NCI-H2227 (cell line): ENCODE results near the gene LARP4B.
"Not testable (repeated sequence)": the region's sequence is repeated elsewhere in the genome, so short reads cannot be mapped to it uniquely, and the experiment has no call there.

Experiments
- DNase-seq: peaks from one replicate; lab custom pipeline; 2025; ENCODE audit not compliant: unreplicated experiment; lab: John Stamatoyannopoulos, UW

Gene LARP4B

DNA sequence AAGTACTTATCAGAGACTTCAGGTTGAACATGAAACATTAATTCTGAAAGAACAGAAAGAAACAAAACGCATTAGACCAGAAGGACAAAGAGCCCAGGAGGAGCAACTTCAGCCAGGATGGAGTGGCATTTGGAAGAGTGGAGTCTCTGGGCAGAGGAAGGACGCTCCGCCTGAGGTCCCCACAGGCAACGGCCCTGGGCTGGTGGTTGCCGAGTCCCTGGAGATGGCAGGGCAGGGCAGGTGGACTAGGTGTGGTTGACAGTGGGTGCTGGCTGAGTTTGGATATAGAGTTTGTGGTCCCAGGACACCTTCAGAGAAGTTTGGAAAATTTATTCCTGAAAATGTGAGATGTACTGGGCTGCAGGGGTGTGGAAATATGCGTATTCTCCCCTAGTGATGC, 27.4 kb upstream of the LARP4B start:
- no peak for DNase-seq

GRCh38 chr10:958106-958505, 26.6 kb upstream of the LARP4B start:
- DNase-seq = no peak

GRCh38 chr10:955820-956217, 24.3 kb upstream of the LARP4B start:
- no peak for DNase-seq

DNA sequence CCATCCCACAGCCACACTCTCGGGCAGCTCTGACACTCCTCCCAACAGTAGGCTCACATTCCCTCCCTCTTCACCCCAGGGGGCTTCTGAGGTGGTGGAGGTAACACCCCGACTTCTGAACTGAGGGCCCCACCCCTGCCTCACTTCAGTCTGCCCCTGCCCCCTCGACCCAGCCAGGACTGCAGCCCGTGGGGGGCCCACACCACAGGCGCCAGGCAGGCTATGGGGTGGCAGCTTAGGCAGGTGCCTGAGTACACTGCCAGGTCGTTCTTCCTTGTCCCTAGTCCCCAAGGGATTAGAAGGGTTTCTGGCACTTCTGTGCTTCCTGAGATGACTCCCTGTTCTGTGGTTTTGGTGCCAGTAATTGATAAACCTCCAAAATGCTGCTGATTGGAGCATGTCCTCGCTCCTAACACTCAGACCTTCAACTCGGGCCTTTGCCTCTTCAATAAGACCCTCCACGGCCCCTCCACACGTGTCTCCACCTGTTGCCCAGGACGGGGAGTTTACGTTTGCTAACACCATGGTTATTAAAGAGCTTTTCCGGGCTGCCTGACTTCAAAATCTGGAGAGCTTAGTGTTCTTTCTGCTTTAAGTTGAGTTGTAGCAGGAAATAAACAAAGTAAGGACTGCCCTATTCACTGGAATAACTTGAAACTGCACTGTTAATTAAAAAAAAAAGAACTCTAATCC, 23.8 kb upstream of the LARP4B start:
- DNase-seq = no peak

DNA sequence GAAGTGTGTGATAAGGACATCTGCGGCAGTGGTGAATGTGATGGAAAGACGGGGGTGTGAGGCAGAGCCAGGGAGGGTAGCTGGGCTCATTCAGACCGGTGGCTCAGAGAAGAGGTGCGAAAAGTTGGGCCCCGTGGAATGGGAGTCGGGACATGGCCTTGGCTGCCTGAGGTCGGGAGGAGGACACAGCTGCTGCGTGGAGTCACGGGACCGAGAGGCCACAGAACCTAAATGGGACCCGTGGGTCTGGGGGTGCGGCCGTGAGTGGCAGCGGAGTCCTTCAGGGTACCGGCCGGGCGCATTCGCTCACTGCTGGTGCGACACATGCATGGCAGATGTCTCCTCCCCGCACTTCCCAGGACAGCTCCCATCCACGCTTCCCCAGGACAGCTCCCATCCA, 22.9 kb upstream of the LARP4B start:
- no peak for DNase-seq

DNA sequence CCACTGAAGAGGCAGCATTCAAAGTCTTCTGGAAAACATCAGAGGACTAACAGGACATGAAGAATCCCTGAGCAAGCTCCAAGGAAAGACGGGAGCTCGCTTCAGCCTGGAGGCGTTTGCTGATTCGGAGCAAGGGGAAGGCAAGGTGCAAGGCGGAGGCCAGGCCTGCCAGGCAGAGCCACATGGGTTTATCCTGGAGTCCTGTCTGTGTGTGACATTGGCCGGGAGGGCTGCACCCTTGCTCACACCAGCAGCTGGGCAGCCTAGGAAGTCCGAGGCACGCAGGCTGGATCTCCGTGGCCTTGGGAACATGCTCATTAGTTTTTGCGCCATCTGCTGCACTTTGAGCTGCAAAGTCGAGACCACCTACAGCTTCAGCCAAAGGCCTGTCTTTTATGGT, 22.3 kb upstream of the LARP4B start:
- DNase-seq = no peak

GRCh38 chr10:949446-949845, 17.9 kb upstream of the LARP4B start:
- DNase-seq = no peak

- DNase-seq = no peak
Observed at GRCh38 chr10:948347-948746, 16.8 kb upstream of the LARP4B start.

DNA sequence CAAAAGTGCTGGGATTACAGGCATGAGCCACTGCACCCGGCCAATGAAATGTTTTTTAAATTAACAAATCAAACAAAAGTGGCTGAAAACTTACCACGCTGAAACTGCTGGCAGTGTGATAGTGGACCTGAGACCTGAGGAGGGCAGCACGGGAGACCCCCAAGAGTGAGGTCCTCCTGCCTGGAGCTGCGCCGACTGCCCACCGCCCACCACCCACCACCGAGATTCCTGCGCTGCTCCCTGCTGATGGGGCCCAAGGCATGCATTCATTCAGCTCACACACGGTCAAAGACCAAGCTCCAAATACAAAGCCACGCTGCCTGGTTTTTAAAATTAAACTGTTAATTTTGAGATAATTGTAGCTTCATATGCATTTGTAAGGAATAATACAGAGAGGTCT, 16.4 kb upstream of the LARP4B start:
- DNase-seq = no peak

GRCh38 chr10:947051-947450, 15.5 kb upstream of the LARP4B start:
- no peak for DNase-seq

- no peak for DNase-seq
Observed at GRCh38 chr10:945778-946177, 14.3 kb upstream of the LARP4B start.

GRCh38 chr10:944034-944831, 12.7 kb upstream of the LARP4B start:
- no peak for DNase-seq

DNA sequence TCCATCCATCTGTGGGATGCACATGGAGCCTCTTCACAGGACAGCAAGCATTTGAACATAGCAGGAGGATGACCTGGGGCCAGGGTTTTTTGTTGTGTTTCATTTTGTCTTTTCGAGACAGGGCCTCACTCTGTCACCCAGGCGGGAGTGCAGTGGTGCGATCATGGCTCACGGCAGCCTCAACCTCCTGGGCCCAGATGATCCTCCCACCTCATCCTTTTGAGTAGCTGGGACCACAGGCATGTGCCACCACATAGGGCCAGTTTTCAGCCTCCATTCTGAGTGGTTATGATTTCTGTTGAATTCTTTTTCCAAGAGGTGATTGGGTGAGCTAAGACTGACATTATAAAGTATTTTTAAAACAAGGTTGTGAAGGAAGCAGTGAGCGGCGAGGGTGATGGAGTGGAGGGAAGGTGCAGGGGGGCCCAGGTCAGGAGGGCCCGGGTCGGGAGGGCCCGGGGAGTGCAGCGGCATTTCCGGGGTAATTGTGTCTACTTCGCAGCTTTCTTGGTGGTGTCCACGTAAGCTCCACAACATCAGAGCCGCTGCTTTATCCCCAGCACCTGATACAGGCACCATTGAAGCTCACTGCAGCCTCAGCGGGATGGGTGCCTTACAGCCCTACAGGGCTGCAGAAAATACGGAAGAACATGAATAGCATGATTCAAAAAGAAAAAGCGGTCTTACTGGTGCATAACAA, 12.0 kb upstream of the LARP4B start:
- DNase-seq = no peak

DNA sequence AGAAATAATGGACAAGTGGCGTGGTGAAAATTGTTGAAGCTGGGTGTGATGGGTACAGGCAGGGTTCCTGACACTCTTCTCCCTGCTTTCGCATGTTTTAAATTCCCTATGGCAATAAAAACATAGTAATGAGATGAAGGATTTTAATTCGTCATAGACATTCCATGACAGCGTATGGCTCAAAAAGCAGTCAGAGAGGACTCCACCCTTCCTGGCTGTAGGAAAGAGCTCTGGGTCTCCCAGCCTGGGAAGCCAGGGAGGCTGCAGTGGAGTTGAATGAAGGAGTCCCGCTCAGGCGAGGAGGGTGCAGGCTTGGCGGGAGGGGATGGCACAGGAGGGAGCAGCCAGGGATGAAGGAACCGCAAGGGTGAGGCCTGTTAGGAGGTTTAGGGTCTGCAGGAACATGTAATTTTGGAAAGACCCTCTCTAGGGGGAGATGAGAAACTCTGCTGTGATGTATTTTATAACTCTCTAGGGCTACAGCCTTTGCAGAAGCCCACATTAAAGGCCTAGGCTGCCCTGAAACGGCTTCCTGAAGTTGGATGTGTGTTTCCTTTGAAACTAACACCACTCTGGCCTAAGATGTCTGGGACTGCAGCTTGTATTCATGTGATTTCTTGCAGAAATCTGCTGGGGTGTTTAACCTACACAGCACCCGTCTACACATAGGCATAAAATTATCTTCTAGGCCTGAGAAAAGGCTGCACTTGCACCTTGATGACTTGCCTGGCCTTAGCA, 7.6 kb upstream of the LARP4B start:
- DNase-seq = no peak

- no peak for DNase-seq
Observed at GRCh38 chr10:934746-935406, 3.4 kb upstream of the LARP4B start.

DNA sequence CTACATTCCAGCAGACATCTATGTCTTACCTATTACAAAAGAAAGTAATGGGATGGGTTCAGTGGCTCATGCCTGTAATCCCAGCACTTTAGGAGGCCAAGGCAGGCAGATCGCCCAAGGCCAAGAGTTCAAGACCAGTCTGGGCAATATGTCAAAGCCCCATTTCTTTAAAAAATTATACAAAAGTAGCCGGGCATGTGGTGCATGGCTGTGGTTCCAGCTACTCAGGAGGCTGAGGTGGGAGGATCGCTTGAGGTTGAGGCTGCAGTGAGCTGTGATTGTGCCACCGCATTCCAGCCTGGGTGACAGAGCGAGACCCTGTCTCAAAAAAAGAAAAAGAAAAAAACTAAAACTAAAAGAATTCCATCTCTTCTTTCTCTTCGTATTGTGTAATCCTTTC, 2.7 kb upstream of the LARP4B start:
- DNase-seq = not testable (repeated sequence)

DNA sequence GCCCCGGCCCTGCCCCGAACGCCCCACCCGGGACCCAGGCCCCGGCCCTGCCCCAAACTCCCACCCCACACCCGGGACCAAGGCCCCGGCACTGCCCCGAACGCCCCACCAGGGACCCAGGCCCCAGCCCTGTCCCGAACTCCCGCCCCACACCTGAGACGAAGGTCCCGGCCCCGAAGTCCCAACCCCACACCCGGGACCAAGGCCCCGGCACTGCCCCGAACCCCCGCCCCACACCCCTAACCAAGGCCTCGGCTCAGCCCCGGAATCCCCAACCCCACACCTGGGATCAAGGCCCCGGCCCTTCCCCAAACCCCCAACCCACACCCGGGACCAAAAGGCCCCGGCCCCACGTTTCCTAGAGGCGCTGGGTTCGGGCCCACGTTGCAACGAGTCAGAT, 1.1 kb upstream of the LARP4B start:
- DNase-seq = no peak

DNA sequence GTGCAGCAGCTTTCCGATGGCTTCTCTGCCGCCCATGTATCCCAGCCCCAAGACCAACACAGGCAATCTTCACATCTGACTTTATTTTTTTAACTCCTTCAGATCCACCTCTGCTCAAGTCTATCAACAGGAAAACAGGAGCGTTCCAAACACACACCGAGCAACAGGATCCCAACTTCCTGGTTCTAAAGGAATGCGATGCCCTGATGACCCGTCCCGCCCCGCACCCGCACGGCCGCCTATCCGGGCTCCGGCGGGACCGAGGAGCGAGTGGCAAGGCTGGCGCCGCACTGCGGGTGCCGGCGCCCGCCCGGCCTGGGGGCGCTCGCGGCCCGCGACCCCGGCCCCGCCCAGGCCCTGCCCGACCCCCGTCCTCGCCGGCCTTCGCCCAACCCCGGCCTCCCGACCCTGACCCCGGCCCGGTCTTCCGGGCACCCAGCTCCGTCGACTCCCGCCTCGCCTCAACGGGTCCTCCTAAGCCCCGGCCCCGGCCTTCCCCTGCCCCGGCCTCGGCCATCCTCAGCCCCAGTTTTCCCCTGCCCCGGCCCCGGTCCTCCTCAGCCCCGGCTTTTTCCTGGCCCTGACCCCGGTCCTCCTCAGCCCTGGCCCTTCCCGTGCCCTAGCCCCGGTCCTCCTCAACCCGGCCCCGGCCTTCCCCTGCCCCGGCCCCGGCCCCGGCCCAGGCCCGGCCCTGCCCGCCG, 730 bp downstream of the LARP4B start:
- DNase-seq = no peak

DNA sequence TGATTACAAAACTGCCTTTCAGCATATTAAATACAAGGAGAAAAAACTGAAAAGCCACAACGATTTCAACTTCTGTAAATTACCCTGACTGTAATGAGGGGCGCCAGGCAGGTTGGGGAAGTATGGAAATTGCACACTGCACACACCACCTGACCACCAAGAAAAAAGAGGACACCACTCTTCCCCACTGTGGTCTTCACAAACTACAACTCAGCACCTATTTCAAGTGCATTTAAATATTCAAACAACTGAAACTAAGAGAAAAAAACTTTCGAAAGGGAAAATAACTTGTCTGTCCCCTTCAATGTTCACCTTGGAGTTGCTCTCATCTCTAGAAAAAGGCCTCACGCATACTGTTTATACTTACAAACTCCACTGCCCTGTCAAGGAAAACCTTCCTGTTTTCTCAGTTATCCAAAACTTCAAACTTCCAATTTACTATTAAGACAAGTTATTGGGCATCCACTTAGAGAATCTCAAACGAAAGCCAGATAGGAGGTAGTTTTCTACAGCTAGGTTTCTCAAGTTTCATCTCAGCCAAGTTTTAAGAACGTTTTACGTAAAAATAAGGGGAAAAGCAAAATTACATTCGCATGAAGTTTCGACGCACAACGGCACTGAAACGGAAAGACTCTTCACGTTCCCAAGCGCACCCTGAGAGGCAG, 1.4 kb downstream of the LARP4B start:
- no peak for DNase-seq

DNA sequence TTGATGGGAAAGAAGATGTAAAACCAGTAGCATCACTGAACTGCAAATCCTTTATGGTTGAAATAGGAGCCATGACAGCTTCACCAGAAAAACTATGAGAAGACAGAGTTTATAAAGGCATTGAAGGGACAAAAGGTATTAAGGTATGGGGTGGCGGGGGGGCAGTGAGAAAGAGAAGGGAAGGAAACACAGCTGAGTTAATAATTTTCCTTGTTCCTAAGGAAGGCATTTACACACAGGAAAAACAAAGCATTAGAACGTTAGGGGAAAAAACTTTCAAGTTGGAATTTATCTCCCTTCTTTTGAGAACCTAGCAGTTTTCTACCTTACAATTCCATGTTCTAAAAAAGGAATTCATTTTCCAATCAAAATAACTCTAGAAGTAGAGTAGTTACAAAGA, 4.4 kb downstream of the LARP4B start:
- no peak for DNase-seq
